Ramos (cell line): ENCODE results near the gene CNTNAP5.

Experiments used
- in situ Hi-C: fragments of 300-500 bp; cut with MboI; formaldehyde crosslinking; loops from one replicate; pipeline ENCODE4 v1.14.3; 2022; ENCODE audit warnings: low sequenced_read_pairs; ENCODE audit not compliant: unreplicated experiment

Gene CNTNAP5

DNA sequence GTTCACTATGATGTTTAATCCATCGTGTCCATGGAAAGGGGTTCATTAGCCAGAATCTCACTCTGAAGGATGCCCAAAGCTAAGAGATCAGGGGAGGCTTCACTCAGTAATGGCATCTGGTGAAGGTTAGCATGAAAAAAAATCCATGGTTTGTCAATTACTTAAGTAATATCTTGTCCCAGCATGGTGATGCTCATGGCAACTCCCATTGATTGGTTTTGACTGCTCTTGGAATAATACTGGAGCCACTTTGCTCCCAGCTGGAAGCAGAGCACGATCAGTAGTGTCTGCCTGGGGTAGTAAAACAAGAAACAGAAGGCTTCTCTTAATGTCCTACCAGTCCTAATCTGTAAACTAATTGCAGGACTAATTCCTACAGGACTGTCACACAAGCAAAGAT lies 799.4 kb downstream of the CNTNAP5 start:
- in situ Hi-C loops = no loop called here

DNA sequence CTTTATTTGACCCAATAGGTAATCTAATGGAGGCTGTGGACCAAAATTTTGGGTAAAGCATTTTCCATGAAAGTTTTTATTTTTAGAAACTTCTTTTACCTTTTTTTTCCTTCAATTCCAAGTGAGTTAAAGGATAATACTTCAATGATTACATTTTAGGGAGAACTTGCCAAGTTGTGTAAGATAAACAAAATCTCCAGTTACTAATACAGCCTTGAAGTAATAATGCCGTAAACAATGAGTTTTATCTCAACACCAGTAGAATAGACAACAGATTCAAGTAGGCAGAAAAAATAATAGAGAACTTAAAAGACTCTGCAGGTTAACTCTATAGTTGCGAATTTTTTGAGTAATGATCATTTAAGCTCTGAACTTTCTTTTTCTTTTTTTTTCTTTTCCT lies 807.4 kb downstream of the CNTNAP5 start:
- in situ Hi-C loops = no loop called here

DNA sequence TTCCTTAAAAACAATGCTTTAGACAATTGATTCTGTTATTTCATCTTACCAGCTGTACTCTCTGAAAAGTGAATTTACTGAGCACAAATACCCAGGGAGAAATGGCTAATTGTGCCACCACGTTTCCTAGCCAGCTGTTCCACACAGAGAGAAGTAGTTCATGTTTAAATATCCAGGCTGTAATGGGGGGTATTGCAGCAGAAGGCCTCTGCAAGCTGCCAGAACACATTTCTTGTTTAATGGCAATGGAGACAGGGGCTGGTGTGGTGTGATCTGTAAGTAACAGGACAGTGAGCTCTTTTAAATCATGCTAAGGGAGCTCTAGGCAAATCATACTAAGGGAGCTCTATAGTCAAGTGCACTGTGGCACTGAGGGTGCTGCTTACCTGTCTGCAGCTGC lies 809.2 kb downstream of the CNTNAP5 start:
- in situ Hi-C loops = no loop called here

DNA sequence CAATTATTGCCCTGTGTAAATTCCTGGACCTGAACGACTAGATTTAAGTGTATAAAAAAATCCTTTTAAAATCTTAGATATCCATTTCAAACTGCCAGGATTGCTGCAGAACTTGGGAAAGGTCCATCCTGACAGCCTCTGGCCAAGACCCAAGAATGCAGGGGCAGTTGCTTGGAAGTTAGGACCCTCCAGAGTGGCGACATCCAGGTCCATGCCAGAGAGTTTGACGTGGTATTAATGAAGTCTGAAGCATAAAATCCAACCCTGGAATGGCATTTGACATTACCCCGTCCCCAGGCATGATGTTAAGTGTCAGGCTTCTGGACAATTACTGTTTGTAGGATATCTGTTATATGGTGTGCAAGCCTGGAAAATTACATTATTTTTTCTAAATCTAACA lies 810.2 kb downstream of the CNTNAP5 start:
- in situ Hi-C loops = no loop called here

DNA sequence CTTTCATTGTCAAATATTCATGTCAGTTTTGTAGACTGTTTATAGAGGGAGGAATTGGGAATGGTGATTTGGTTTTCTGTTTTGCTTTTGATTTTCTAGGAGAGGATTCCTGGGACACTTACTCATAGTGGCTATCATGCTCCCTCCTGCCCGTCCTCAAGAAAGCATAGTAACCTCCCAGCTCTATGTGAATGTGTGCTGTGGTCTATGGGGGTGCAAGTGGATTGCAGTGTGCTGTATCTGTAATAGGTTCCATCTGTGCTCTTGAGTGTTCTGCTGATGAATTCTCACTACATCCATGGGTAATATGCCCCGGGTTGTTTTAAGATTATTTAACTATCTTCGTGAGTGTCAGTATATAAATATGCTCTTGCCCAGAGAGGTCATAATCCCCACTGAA lies 811.3 kb downstream of the CNTNAP5 start:
- in situ Hi-C loops = no loop called here

DNA sequence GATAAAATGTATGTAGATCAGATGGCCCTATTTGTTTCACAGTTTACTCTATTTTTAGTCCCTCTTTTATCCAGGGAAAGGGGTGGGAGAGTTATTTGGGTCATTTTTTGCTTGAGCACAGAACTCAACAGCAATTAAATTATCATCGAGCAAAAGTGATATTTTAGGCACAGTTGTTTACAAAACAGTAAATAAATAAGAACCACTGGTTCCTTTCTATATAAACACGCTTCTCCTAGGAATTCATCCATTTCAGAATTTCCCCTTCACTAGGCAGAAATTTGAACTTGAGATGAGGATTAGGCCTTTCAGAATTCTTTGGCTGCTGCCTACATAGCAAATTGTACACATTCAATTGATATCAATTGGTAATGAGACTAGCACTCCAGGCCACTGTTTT lies 812.4 kb downstream of the CNTNAP5 start:
- in situ Hi-C loops = no loop called here

DNA sequence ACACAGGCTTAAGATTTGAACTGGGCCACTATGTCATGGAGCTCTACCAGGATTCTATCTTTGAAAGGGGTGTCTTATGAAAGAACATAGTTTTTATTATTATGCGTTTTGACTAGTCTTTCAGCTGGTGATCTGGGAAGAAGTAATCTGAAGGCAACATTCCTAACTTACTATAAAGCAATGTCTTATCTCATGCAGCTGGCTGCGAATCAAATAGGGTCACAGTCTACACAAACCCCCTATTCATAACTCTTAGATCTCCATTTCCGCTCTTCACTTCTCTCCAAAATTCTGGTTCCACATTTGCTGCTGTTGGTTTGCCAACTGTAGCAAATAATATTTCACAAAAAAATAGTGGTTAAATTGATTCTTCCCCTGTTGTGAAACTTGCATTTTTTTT lies 813.3 kb downstream of the CNTNAP5 start:
- in situ Hi-C loops = no loop called here

DNA sequence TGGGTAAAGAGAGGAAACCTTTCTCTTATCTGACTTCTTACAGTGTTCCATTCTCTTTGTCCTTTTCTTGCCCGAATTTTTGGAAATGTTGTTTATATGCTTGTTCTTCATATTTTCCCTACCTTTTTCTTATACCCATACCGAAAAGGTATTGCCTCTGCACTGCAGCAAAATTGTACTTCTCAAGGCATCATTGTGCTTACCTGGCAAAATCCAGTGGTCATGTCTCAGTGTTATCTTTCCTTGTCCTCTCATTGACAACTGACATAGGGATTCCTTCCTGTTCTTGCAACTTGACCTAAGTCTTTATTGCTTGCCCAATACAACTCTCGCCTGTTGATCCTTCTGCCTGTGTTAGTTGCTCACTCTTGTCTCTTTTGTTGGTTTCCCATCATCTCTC lies 842.2 kb downstream of the CNTNAP5 start:
- in situ Hi-C loops = no loop called here

DNA sequence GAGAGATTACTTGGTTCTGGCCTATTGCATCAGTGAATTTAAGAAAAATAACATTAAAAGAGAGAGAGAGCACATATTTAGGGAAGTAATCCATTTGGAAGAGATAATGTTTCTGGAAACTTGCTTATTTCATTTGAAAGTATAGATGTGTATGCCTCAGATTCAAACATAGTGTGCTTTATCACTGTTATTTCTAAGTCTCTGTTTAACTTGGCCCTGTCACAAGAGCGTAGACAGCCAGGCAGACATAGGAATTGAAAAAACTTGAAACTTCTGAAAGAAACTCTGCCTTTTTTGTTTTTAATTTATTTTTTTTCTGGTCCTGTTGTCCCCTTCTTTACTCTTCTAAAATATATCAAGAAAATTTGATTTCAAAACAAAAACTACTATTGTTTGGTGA lies 849.1 kb downstream of the CNTNAP5 start:
- in situ Hi-C loops = no loop called here

DNA sequence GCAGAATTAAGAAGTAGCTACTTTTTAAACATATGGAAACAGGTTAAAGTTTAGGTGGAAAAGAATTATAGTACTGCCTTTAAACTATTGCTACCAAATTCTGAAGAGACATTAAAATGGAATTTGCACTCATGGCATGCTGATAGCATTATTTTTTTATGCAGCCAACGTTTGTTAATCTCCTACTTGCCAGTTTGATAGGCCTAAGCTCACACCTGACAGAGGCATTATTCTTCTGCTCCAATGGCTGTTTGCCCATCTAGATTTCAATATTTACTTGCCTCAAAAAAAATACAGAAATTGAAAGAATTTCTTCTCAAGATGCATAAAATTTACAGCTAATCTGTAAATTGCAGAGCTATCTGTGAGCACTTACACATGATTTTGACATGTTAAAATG lies 849.6 kb downstream of the CNTNAP5 start:
- in situ Hi-C loops = no loop called here

DNA sequence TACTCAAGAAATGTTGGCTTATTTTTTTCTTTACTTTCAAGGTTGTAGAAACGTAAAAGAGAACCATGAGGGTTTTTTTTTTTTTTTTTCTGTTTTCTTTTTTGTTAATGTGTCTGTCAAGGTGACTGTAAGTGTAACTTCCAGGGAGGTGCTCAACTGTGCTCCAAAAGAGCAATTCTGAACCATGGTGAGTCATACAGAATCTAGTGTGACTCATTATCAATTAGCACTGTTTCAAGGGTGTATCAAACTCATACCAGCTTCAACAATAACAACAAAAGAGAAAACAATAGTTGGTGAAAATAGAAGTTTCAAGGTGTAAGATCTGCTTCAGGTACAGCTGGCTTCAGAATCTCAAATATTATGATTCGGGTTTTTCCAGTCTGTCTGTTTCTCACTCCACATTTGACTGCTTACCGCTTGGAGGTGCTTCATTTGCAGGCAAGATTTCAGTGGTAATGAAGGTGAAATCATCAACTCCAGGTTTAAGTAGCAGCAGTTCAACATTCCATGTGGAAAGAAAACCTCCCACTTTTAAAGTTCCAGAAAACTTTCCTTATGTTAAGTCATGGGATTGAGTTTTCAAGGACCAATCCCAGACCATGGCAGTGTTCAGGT lies 850.6 kb downstream of the CNTNAP5 start:
- in situ Hi-C loops = no loop called here

DNA sequence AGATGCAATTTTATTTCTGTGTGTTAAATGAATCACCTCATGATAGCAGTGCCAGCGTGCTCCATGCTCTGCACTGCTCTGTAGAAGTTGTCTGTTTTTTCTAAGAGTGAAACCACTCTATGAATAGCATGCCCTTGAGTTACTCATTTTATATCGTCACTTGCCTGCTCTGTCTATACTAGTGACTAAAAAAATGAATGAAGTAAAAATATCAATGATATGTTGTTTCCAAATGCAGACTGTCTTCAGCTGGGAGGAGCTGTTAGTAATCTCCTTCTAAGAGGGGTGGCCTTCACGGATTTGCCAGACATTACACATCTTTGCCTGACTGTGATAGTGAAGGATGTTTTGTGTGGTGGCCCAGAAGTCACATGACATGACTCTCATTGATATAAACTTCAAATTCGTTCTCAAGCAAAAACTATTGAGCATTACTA lies 852.1 kb downstream of the CNTNAP5 start:
- in situ Hi-C loops = no loop called here

DNA sequence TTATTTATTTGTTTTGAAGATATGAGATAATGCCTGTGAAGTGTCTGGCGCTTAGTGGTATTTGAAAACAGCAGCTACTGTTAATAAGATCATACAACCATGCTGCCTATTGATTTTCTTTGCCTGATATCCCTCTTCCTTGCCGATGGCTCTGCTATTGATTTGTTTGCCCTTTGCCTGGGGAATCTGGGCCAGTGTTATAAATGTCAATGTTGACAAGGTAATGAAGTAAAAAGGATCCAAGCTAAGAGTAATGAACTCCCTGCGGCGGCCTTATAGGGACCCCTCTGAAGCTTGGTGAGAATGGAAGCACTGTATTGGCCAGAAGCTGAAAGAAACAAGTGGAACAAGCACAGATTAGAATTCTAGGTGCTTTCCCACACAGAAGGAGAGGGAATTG lies 854.6 kb downstream of the CNTNAP5 start:
- in situ Hi-C loops = no loop called here

DNA sequence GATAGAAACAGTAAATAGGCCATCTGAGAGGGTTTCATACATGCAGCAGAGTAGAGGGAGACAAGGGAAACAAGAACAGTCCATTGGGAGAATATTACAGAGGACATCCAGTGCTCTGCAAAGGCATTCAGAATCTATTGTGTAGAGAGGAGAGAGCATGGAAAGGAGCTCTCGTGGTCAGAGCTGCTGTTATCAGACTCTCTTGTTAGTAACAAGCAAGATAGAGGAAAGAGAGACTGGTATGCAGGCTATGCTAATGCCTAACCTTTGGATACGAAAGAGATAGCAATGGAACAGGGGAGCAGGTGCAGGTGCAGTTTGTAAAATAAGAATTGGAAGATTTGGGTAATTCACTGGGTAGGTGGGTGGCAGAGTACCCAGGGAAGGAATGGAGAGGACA lies 855.9 kb downstream of the CNTNAP5 start:
- in situ Hi-C loops = no loop called here

DNA sequence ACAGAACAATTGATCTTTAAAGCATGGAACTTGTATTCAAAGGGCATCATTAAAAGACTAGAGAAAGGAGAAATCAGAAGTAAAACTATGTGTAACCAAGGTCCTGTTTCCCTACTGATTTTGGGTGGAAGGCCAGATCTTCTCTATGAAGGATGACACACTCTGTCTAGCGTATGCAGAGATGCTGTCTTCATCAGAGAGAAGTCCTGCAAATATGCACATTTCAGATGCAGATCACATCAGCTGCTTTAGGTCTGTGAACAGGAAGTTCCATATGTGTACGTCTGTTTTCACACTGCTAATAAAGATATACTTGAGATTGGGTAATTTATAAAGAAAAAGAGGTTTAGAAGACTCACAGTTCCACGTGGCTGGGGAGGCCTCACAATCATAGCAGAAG lies 857.3 kb downstream of the CNTNAP5 start:
- in situ Hi-C loops = no loop called here

DNA sequence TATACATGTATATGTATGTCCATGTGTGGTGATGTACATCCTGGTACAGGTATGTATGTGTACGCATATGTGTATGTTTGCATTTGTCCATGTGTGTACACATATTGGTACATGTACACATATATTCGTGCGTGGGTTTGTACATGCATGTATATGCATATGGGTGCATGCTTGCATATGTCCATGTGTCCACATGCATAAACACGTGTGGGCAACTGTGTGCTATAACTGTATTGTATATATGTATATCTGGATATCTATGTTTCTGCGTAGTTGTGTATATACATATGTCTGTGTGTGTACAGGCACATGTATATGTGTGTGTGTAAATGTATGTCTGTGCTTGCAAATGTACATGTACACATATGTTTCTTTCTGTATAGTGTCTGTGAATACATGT lies 858.5 kb downstream of the CNTNAP5 start:
- in situ Hi-C loops = no loop called here

DNA sequence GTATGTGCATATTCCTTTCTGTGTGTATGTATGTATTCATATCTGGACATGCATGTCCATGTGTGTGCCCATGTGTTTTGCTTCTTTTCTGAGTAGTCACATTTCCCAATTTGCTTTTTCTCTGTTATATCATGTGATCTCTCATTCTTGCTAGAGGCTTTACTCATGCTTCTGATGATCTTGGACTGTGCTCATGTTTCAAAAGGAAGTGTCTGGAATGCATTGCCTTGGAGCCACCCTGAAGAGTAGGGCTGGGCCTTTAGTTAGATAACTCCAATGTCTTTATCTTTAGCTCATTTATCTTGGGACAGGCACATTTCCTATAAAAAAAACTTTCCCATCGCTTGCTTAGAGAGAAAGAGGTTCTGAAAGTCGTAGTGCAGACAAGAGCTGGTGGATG lies 859.2 kb downstream of the CNTNAP5 start:
- in situ Hi-C loops = no loop called here

DNA sequence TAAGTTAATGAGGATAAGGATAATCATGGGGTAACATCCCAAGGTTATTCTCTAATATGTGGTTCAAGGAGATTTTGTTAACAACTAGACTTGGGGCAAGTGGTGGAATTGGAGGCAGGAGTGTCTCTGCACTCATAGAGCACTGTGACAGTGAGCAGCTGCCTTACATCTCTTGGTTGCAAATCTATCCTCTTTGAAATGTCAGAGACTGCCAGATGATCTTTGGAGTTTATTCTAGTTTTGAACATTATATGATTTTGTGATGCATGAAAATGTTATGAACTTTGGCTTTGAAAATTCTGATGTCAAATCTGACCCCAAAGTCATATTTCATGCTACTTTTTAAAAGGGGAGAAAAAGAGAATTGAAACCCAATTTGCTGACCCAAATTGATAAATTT lies 861.1 kb downstream of the CNTNAP5 start:
- in situ Hi-C loops = no loop called here

DNA sequence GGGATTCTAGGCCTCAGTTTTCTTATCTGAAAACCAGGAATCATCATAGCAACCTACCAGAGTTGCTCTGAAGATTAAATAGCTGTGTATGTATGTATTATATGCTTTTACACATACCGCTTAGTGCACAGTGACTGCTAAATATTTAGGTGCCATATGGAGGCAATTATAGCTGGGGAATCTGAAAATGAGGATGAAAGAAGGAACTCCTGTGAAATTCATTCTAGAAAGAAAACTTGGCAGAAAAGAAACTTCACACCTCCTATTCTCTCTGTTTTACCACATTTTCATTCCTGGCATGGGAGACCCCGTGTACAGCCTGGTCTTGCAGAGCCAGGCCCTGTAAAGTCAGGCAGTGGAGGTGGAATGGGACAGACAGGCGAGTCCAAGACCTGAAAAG lies 862.4 kb downstream of the CNTNAP5 start:
- in situ Hi-C loops = no loop called here

DNA sequence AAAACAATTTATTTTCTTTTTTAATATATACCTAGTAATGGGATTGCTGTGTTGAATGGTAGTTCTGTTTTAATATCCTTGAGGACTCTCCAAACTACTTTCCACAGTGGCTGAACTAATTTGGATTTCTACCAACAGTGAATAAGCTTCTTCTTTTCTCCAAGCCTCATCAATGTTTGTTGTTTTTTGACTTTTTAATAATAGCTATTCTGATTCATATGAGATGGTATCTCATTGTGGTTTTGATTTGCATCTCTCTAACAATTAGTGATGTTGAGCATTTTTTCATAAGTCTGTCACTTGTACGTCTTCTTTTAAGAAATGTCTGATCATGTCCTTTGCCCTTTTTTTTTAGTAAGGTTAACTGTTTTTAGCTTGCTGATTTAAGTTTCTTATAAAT lies 863.3 kb downstream of the CNTNAP5 start:
- in situ Hi-C loops = no loop called here

DNA sequence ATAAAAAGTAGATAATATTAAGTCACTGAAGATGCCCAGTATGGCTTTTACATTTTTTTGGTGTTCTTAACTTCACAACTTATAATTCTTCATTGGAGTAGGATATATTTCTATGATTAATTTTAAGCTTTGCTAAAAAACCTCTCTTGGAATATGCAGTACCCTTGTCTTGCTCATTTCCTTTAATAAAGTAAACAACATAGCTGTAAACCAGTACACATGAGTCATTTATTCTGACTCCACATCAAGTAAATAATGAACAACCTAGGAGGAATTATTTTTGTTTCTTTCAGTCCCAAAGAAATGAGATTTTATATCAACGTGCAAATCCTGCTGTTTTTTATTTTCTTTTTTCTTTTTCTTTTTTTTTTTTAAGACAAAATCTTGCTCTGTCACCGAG lies 869.1 kb downstream of the CNTNAP5 start:
- in situ Hi-C loops = no loop called here

DNA sequence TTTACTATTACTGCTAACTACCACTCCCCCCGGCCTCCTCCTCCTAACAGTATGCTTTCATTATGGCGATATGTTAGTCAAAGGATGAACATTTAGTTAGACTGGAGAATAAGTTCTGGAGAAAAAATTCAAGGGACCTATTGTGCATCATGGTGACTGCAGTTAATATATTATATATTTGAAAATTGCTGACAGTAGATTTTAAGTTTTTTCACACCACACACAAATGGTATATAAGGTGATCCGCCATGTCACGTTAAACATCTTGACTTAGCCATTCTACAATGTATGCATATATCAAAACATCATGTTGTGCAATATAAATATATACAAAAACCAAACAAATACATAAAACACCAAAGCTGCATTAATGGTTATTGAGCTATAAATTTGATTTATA lies 873.7 kb downstream of the CNTNAP5 start:
- in situ Hi-C loops = no loop called here

DNA sequence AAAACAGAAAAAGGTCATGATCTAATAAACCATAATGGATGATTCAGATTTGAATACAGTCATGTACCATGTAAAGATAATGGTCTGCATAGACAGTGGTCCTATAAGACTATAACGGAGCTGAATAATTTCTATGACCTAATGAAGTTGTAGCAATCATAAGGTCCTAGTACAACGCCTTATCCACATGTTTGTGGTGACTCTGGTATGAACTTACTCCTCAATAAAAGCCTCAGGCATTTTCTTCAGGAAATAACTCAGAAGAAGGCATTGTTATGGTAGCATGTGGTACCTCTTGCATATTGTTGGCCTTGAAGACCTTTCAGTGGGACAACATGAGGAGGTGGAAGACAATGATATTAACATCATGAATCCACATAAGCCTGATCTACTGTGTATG lies 883.3 kb downstream of the CNTNAP5 start:
- in situ Hi-C loops = no loop called here
